GM23338 (cell line): ENCODE data around the gene RASA4. TPM values are rescaled to one million over a fixed set of nuclear protein-coding genes. Genes with fewer than 3 reads are reported as not detected.
A peak's percentile ranks its signal among the peaks of the same experiment; 100 is the strongest.
"Not testable (repeated sequence)": the region's sequence is repeated elsewhere in the genome, so short reads cannot be mapped to it uniquely, and the experiment has no call there.

Experiments
- ATAC-seq: fragments of 200-7000 bp; cut with Tn5 transposase; 3 replicates; pipeline ENCODE4 v1.9.1; 2020
- DNase-seq: peaks from one replicate; pipeline ENCODE4 v3.0.0-alpha.2; 2015; ENCODE audit warnings: low spot score
- H2AFZ ChIP-seq: fragments of 200-600 bp; sonication (generic); 2 replicates; pipeline ENCODE4 v1.8.0; 2016; ENCODE audit warnings: antibody characterized with exemption, mild to moderate bottlenecking, moderate library complexity
- H3F3A ChIP-seq: fragments of 200-600 bp; sonication (generic); replicated peaks from 2 replicates; pipeline ENCODE4 v1.8.0; 2017; ENCODE audit warnings: antibody characterized with exemption, mixed run types, low read depth
- H3K27ac ChIP-seq: fragments of 200-600 bp; sonication (generic); 2 replicates; pipeline ENCODE4 v1.6.1; 2016; ENCODE audit warnings: low read depth
- H3K27me3 ChIP-seq: fragments of 200-600 bp; sonication (generic); 2 replicates; pipeline ENCODE4 v1.8.0; 2016; ENCODE audit warnings: mild to moderate bottlenecking, mixed run types, moderate library complexity; ENCODE audit not compliant: insufficient read depth
- H3K36me3 ChIP-seq: fragments of 200-600 bp; sonication (generic); 2 replicates; pipeline ENCODE4 v1.8.0; 2016; ENCODE audit warnings: mild to moderate bottlenecking; ENCODE audit not compliant: insufficient read depth
- H3K4me1 ChIP-seq: fragments of 200-600 bp; sonication (generic); 2 replicates; pipeline ENCODE4 v1.8.0; 2016; ENCODE audit warnings: mild to moderate bottlenecking, moderate library complexity; ENCODE audit not compliant: insufficient read depth
- H3K4me2 ChIP-seq: fragments of 200-600 bp; sonication (generic); 2 replicates; pipeline ENCODE4 v1.7.1; 2017; ENCODE audit warnings: mixed run types
- H3K4me3 ChIP-seq: fragments of 200-600 bp; sonication (generic); 2 replicates; pipeline ENCODE4 v1.6.1; 2016; ENCODE audit warnings: mixed run types
- H3K79me2 ChIP-seq: fragments of 200-600 bp; sonication (generic); replicated peaks from 2 replicates; pipeline ENCODE4 v1.8.0; 2017; ENCODE audit warnings: mild to moderate bottlenecking; ENCODE audit not compliant: insufficient read depth
- H3K9me2 ChIP-seq: fragments of 200-600 bp; sonication (generic); 2 replicates; pipeline ENCODE4 v1.8.0; 2017; ENCODE audit not compliant: insufficient read depth
- H4K20me1 ChIP-seq: fragments of 200-600 bp; sonication (generic); replicated peaks from 2 replicates; pipeline ENCODE4 v1.8.0; 2017; ENCODE audit warnings: mild to moderate bottlenecking; ENCODE audit not compliant: insufficient read depth
- H3K27ac Mint-ChIP-seq: 2 replicates; pipeline ENCODE4 v1.8.0; 2020; ENCODE audit warnings: inconsistent platforms, mild to moderate bottlenecking, moderate library complexity, mixed read lengths
- H3K27me3 Mint-ChIP-seq: 3 replicates; pipeline ENCODE4 v1.8.0; 2022; ENCODE audit warnings: low read depth, mild to moderate bottlenecking, moderate library complexity, mixed read lengths, inconsistent platforms; ENCODE audit not compliant: insufficient read depth, poor library complexity
- H3K36me3 Mint-ChIP-seq: 3 replicates; pipeline ENCODE4 v1.8.0; 2021; ENCODE audit warnings: low read depth, mild to moderate bottlenecking, inconsistent platforms, moderate library complexity, mixed read lengths
- H3K4me1 Mint-ChIP-seq: 3 replicates; pipeline ENCODE4 v1.8.0; 2020; ENCODE audit warnings: mild to moderate bottlenecking, inconsistent platforms, mixed read lengths
- H3K4me3 Mint-ChIP-seq: 3 replicates; pipeline ENCODE4 v1.8.0; 2021; ENCODE audit warnings: moderate library complexity, mild to moderate bottlenecking, inconsistent platforms, mixed read lengths
- H3K9me3 Mint-ChIP-seq: 3 replicates; pipeline ENCODE4 v1.8.0; 2020; ENCODE audit warnings: moderate library complexity, mild to moderate bottlenecking, inconsistent platforms, mixed read lengths
- polyA plus RNA-seq: library from polyadenylated mRNA; unstranded; fragments of >200 nt; fragmentation: Nextera tagmentation; extraction: Ambion mirVana; gene quantifications from 2 replicates; pipeline ENCODE4 v1.2.1, GENCODE V29; 2016
- total RNA-seq: library from RNA; depleted of rRNA; stranded (reverse); fragments of >200 nt; shearing (Covaris generic); gene quantifications from 2 replicates; pipeline ENCODE4 v1.2.3, GENCODE V29; 2014

RASA4 gene
- total and polyA plus RNA-seq, 2 experiments from 2014 or later, result 2.6 to 4.4 TPM

DNA sequence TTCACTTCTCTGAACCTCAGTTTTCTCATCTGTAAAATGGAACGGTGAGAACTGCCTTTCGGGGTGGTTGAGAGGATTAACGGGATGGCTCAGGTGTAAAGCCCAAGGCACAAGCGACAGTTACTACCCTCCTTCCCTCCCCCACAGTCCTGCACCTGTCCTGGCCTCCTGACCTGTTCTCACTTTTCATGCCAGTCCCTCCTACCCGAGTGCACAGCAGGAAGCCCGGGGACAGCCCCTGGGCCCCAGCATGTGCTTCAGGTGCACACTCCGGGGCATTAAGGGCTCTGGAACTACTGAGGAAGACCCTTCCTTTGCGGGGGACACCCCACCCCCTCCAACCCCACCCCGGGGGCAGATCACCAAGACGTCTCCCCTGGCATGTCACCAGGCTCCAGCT is 626 bp downstream of the RASA4 start:
- not testable (repeated sequence) for H3K9me3 Mint-ChIP-seq, H3K9me2 ChIP-seq, ATAC-seq, H3K4me3 ChIP-seq, H3K36me3 ChIP-seq, H4K20me1 ChIP-seq, H2AFZ ChIP-seq, H3K27me3 Mint-ChIP-seq, DNase-seq, H3K27me3 ChIP-seq, H3K4me1 Mint-ChIP-seq, H3K27ac ChIP-seq, H3K4me1 ChIP-seq, H3K36me3 Mint-ChIP-seq, H3K4me2 ChIP-seq, H3F3A ChIP-seq, H3K4me3 Mint-ChIP-seq, H3K27ac Mint-ChIP-seq, H3K79me2 ChIP-seq

- H4K20me1 ChIP-seq, H3K27ac Mint-ChIP-seq, H3K79me2 ChIP-seq, H3K9me3 Mint-ChIP-seq, H2AFZ ChIP-seq, H3K4me1 ChIP-seq, H3F3A ChIP-seq, DNase-seq, H3K4me3 ChIP-seq, H3K4me2 ChIP-seq, H3K36me3 ChIP-seq, H3K9me2 ChIP-seq, H3K27me3 ChIP-seq, H3K27me3 Mint-ChIP-seq, H3K36me3 Mint-ChIP-seq, H3K27ac ChIP-seq, H3K4me1 Mint-ChIP-seq, H3K4me3 Mint-ChIP-seq: not testable (repeated sequence)
- ATAC-seq, result peak; percentile 8
Measured at GRCh38 chr7:102614873-102615272, 1.7 kb downstream of the RASA4 start.

DNA sequence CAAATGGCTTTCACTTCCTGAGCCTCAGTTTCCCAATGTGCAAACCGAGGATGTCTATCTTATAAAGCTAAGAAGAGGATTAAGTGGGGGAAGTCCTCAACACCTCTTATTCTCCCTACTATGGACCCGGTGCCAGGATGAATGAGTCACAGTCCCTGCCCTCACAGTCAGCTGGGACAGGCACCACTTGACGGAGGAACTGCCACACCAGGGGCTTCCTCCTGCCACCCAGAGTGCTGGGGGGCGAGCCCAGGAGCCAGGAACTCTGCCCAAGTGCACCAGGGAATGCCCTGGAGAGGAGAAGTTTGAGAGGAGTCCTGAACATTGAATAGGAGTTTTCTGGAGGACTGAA is 2.2 kb downstream of the RASA4 start:
- not testable (repeated sequence) for H2AFZ ChIP-seq, H3K36me3 ChIP-seq, ATAC-seq, H3K79me2 ChIP-seq, H3K4me1 Mint-ChIP-seq, H3K4me2 ChIP-seq, H3K4me3 ChIP-seq, H3F3A ChIP-seq, H3K27me3 ChIP-seq, H3K27ac Mint-ChIP-seq, DNase-seq, H3K27me3 Mint-ChIP-seq, H3K4me1 ChIP-seq, H3K27ac ChIP-seq, H3K9me3 Mint-ChIP-seq, H4K20me1 ChIP-seq, H3K36me3 Mint-ChIP-seq, H3K9me2 ChIP-seq, H3K4me3 Mint-ChIP-seq

GRCh38 chr7:102613575-102614345 is 2.8 kb downstream of the RASA4 start:
- not testable (repeated sequence) for H3K4me2 ChIP-seq, H3K9me2 ChIP-seq, H3K4me1 Mint-ChIP-seq, H3K27me3 Mint-ChIP-seq, H3K4me3 Mint-ChIP-seq, H3K27me3 ChIP-seq, H2AFZ ChIP-seq, H3K4me1 ChIP-seq, H3F3A ChIP-seq, H3K9me3 Mint-ChIP-seq, ATAC-seq, H3K79me2 ChIP-seq, H3K4me3 ChIP-seq, H3K36me3 Mint-ChIP-seq, H3K27ac ChIP-seq, H4K20me1 ChIP-seq, H3K36me3 ChIP-seq, H3K27ac Mint-ChIP-seq, DNase-seq

GRCh38 chr7:102611675-102612325 is 4.8 kb downstream of the RASA4 start:
- H3K27ac ChIP-seq, H3K27me3 Mint-ChIP-seq, H3K4me3 Mint-ChIP-seq, H2AFZ ChIP-seq, H3K4me1 ChIP-seq, H3K9me3 Mint-ChIP-seq, H3K36me3 Mint-ChIP-seq, ATAC-seq, H3K4me1 Mint-ChIP-seq, H3K27me3 ChIP-seq, H3K4me3 ChIP-seq, H3K4me2 ChIP-seq, H3K9me2 ChIP-seq, H3K79me2 ChIP-seq, H4K20me1 ChIP-seq, H3K36me3 ChIP-seq, H3F3A ChIP-seq, H3K27ac Mint-ChIP-seq: not testable (repeated sequence)
- peak; percentile 0 for DNase-seq

GRCh38 chr7:102611013-102611674 is 5.4 kb downstream of the RASA4 start:
- H3K27me3 ChIP-seq, H4K20me1 ChIP-seq, H3K27ac ChIP-seq, H3K79me2 ChIP-seq, H3K4me3 Mint-ChIP-seq, H3K4me3 ChIP-seq, H3K36me3 ChIP-seq, H3K4me1 ChIP-seq, H3K36me3 Mint-ChIP-seq, H3K9me2 ChIP-seq, H2AFZ ChIP-seq, H3K27me3 Mint-ChIP-seq, H3K9me3 Mint-ChIP-seq, H3K4me2 ChIP-seq, H3K4me1 Mint-ChIP-seq, DNase-seq, H3K27ac Mint-ChIP-seq, H3F3A ChIP-seq: not testable (repeated sequence)
- ATAC-seq, result peak; percentile 72
